CD14-positive monocyte (primary cell): ENCODE measurements around the gene RASGRP3. TPM values are rescaled to one million over a fixed set of nuclear protein-coding genes. Genes with fewer than 3 reads are reported as not detected.

ENCODE experiments used
- DNase-seq, 3 donors: peaks; one replicate each; pipeline ENCODE4 v3.0.0-alpha.2; 2011 to 2022
- H2AFZ ChIP-seq: 2 replicates; pipeline ENCODE4 v1.6.0; 2012; ENCODE audit warnings: mild to moderate bottlenecking, low read depth, low read length, inconsistent platforms; ENCODE audit not compliant: insufficient read depth, poor library complexity, severe bottlenecking
- H3K27ac ChIP-seq, 2 donors: 1 replicate in 1 of 2; 2 replicates in 1 of 2; pipeline ENCODE4 v1.5.1; 2012 to 2013; ENCODE audit warnings: low read length in 2 of 2, control low read depth in 1 of 2, inconsistent platforms in 1 of 2, low read depth in 1 of 2, mild to moderate bottlenecking in 1 of 2
- H3K27me3 ChIP-seq, 2 donors: one replicate each; pipeline versions ENCODE4 v1.6.0 to v1.6.1; 2011 to 2013; ENCODE audit warnings: low read length in 2 of 2; ENCODE audit not compliant: control insufficient read depth in 2 of 2, insufficient read depth in 2 of 2
- H3K36me3 ChIP-seq, 2 donors: replicated peaks in 1 of 2; 1 replicate in 1 of 2; 2 replicates in 1 of 2; pipeline versions ENCODE4 v1.5.1 to v1.6.1; 2012 to 2013; ENCODE audit warnings: low read length in 2 of 2, control low read depth in 1 of 2, inconsistent platforms in 1 of 2, mild to moderate bottlenecking in 1 of 2; ENCODE audit not compliant: insufficient read depth in 2 of 2, control insufficient read depth in 1 of 2
- H3K4me1 ChIP-seq, 2 donors: 1 replicate in 1 of 2; 2 replicates in 1 of 2; pipeline versions ENCODE4 v1.5.1 to v1.6.1; 2012 to 2013; ENCODE audit warnings: low read length in 2 of 2, control low read depth in 1 of 2, inconsistent platforms in 1 of 2, mild to moderate bottlenecking in 1 of 2, moderate library complexity in 1 of 2; ENCODE audit not compliant: insufficient read depth in 2 of 2, control insufficient read depth in 1 of 2
- H3K4me2 ChIP-seq: replicated peaks from 2 replicates; pipeline ENCODE3; 2012; ENCODE audit warnings: low read length, moderate library complexity, mild to moderate bottlenecking; ENCODE audit not compliant: poor library complexity, severe bottlenecking; ENCODE audit errors: extremely low read depth
- H3K4me3 ChIP-seq, 3 experiments: fragments of 200-600 bp in 1 of 3; sonication (generic) in 1 of 3; replicated peaks in 1 of 3; 1 replicate in 2 of 3; 2 replicates in 1 of 3; pipeline ENCODE4 v1.5.1; 2011 to 2013; ENCODE audit warnings: low read length in 3 of 3, mild to moderate bottlenecking in 3 of 3, control low read depth in 2 of 3, low read depth in 2 of 3, inconsistent platforms in 1 of 3, moderate library complexity in 1 of 3
- H3K79me2 ChIP-seq: 2 replicates; pipeline ENCODE4 v1.6.0; 2012; ENCODE audit warnings: mild to moderate bottlenecking, control low read depth, inconsistent platforms, low read length, moderate library complexity; ENCODE audit not compliant: insufficient read depth
- H3K9ac ChIP-seq: 2 replicates; pipeline ENCODE4 v1.6.0; 2017; ENCODE audit warnings: low read length, mild to moderate bottlenecking; ENCODE audit not compliant: insufficient read depth, poor library complexity, severe bottlenecking
- H3K9me3 ChIP-seq, 2 donors: replicated peaks in 1 of 2; 1 replicate in 1 of 2; 2 replicates in 1 of 2; pipeline versions ENCODE4 v1.5.1 to v1.6.1; 2012 to 2013; ENCODE audit warnings: low read length in 2 of 2, control low read depth in 1 of 2; ENCODE audit not compliant: control insufficient read depth in 1 of 2, insufficient read depth in 1 of 2
- H4K20me1 ChIP-seq: 2 replicates; pipeline ENCODE4 v1.6.0; 2012; ENCODE audit warnings: mild to moderate bottlenecking, low read length, control low read depth, moderate library complexity; ENCODE audit not compliant: insufficient read depth
- H3K27ac Mint-ChIP-seq, 7 donors: one replicate each; pipeline ENCODE4 v1.8.0; 2020; ENCODE audit warnings: mild to moderate bottlenecking in 7 of 7, mixed read lengths in 7 of 7, moderate library complexity in 6 of 7, inconsistent platforms in 2 of 7
- H3K27me3 Mint-ChIP-seq, 3 donors: one replicate each; pipeline ENCODE4 v1.8.0; 2021 to 2022; ENCODE audit warnings: low read depth in 3 of 3, mild to moderate bottlenecking in 3 of 3, mixed read lengths in 3 of 3, moderate library complexity in 3 of 3, inconsistent platforms in 1 of 3
- H3K36me3 Mint-ChIP-seq, 2 donors: one replicate each; pipeline ENCODE4 v1.8.0; 2020; ENCODE audit warnings: mixed read lengths in 2 of 2, inconsistent platforms in 1 of 2, mild to moderate bottlenecking in 1 of 2
- H3K4me1 Mint-ChIP-seq: one replicate; pipeline ENCODE4 v1.8.0; 2020; ENCODE audit warnings: mild to moderate bottlenecking, mixed read lengths
- H3K4me3 Mint-ChIP-seq, 2 donors: one replicate each; pipeline ENCODE4 v1.8.0; 2020; ENCODE audit warnings: mild to moderate bottlenecking in 2 of 2, mixed read lengths in 2 of 2, moderate library complexity in 1 of 2
- H3K9me3 Mint-ChIP-seq, 7 donors: one replicate each; pipeline ENCODE4 v1.8.0; 2020 to 2022; ENCODE audit warnings: mixed read lengths in 7 of 7, mild to moderate bottlenecking in 6 of 7, moderate library complexity in 6 of 7, inconsistent platforms in 2 of 7
- CTCF ChIP-seq: fragments of 200-600 bp; IDR thresholded peaks from one replicate; pipeline ENCODE4 v1.8.0; 2022; ENCODE audit warnings: antibody characterized with exemption, mild to moderate bottlenecking
- WGBS: methylation state at CpG from one replicate; pipeline ENCODE4 v1.1.5; 2013; ENCODE audit warnings: missing lambda C conversion rate; ENCODE audit not compliant: insufficient coverage; 5-methylcytosine and 5-hydroxymethylcytosine counted together
- intact Hi-C, 2 donors: fragments of 100-400 bp; cut with micrococcal nuclease; formaldehyde crosslinking; loops; one replicate each; pipeline versions ENCODE4 v1.15.0 to v1.15.1; 2023
- polyA plus RNA-seq, 3 donors: library from polyadenylated mRNA; depleted of rRNA in 1 of 3; unstranded in 2 of 3; stranded (reverse) in 1 of 3; fragments of 300-500 nt in 2 of 3; fragments of >200 nt in 1 of 3; fragmentation: Illumina TruSeq in 2 of 3; gene quantifications; 1 replicate in 2 of 3; 2 replicates in 1 of 3; pipeline ENCODE4 v1.2.3, GENCODE V29; 2012 to 2021

Gene RASGRP3
- polyA plus RNA-seq, 3 donors, result 0.62 to 0.89 (median 0.84) TPM

DNA sequence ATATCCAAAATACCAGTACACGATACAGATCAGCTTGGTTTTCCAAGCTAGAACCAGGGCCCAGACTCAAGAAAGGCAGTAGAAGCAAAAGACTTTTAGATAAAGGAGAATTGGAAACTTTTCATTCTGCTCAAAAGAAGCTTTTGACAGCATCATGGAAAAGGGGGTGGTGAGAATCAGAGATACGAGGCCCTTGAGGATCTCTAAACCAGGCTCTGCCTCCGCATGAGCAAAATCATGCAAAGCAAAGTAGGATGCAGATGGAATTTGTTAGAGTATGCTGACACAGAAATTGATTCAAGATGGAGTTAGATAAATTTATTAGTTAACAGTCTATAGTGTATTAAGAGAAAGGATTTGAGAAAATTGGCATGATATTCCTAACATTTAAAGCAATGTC is 82.9 kb downstream of the RASGRP3 start:
- peaks cover 0 to 3% of the 10 kb centered on the region in 2 donors for H3K36me3 Mint-ChIP-seq
- no peak overlapping the region for H3K4me2 ChIP-seq
- H3K27me3 Mint-ChIP-seq, result peaks cover 0 to 2% (median 0%) of the 10 kb centered on the region in 3 donors
- no peaks in the 10 kb centered on the region for H3K9me3 ChIP-seq
- no peaks in the 10 kb centered on the region for H3K79me2 ChIP-seq
- H3K27ac Mint-ChIP-seq, result no peak overlapping the region
- H3K4me1 Mint-ChIP-seq, result peaks cover 15% of the 10 kb centered on the region
- H3K4me1 ChIP-seq, result peaks cover 9 to 12% of the 10 kb centered on the region in 2 donors
- intact Hi-C loops, result no loop called here
- 95% methylated on average over 2 of the region's 3 CpGs for WGBS
- no peaks in the 10 kb centered on the region for H3K27me3 ChIP-seq
- H3K4me3 Mint-ChIP-seq, result no peak overlapping the region
- no peak for DNase-seq
- no peaks in the 10 kb centered on the region for H3K9me3 Mint-ChIP-seq
- H3K4me3 ChIP-seq, result no peak overlapping the region
- TF ChIP-seq CTCF, result no peak
- H3K27ac ChIP-seq, result no peak overlapping the region
- H2AFZ ChIP-seq, result no peak overlapping the region
- no peak overlapping the region for H3K9ac ChIP-seq
- no peaks in the 10 kb centered on the region for H3K36me3 ChIP-seq
- H4K20me1 ChIP-seq, result no peaks in the 10 kb centered on the region

- Mint-ChIP-seq H3K4me3 (no peak overlapping the region), H3K36me3 (peaks cover 0 to 3% of the 10 kb centered on the region in 2 donors), H3K9me3 (no peaks in the 10 kb centered on the region), H3K4me1 (peaks cover 8% of the 10 kb centered on the region), H3K27ac (no peak overlapping the region), H3K27me3 (peaks cover 0 to 2% (median 0%) of the 10 kb centered on the region in 3 donors)
- Histone ChIP-seq H3K4me2 (no peak overlapping the region), H3K79me2 (no peaks in the 10 kb centered on the region), H3K4me1 (peaks cover 4 to 5% of the 10 kb centered on the region in 2 donors), H4K20me1 (no peaks in the 10 kb centered on the region), H3K9ac (no peak overlapping the region), H3K9me3 (no peaks in the 10 kb centered on the region), H3K4me3 (no peak overlapping the region), H3K27ac (no peak overlapping the region), H3K36me3 (no peaks in the 10 kb centered on the region), H2AFZ (no peak overlapping the region), H3K27me3 (no peaks in the 10 kb centered on the region)
- DNase-seq, result no peak
- WGBS, result 50% methylated on average over 2 of the region's 2 CpGs
- intact Hi-C loops, result no loop called here
- no peak for TF ChIP-seq CTCF
Measured at GRCh38 chr2:33560017-33560416, 83.6 kb downstream of the RASGRP3 start.
